ENCODE results near the gene AK8.
"Not testable (repeated sequence)": the region's sequence is repeated elsewhere in the genome, so short reads cannot be mapped to it uniquely, and the experiment has no call there.

AK8 gene

DNA sequence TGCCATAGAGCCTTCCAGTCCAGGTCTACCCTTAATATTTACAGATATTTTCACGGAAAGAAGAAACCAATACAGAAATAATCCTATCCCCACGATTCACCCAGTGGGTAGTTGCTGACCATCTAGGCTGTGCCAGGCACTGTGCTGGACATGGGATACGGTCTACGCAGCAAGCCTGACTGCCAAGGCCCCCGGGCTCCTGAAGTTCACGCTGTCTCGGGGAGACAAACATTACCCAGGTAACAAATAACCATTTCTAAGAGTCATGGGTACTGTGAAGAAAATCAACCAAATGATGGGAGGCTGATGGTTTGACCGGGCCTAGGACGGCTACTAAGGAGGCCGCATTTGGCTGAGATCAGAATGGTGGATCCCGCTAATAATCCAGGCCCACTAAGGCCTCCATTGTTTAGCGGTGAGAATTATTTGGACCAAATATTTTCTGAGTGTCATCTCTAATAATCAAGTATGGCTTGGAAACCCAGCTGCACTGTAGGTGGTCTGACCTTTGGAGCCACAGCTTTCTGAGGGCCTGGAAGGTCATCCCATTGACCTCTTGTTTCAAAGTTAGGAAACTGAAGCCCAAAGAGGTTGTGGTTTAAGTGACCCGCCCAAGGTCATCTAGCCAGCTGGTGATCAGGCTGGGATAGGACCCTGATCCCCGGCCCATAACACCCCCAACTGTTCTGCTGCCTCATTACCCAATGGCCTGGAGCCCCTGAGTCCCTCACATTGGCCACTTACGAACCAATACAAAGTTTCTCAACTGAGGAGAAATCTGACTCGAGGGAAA is 82.4 kb downstream of the AK8 start:
- no peak for DNase-seq

DNA sequence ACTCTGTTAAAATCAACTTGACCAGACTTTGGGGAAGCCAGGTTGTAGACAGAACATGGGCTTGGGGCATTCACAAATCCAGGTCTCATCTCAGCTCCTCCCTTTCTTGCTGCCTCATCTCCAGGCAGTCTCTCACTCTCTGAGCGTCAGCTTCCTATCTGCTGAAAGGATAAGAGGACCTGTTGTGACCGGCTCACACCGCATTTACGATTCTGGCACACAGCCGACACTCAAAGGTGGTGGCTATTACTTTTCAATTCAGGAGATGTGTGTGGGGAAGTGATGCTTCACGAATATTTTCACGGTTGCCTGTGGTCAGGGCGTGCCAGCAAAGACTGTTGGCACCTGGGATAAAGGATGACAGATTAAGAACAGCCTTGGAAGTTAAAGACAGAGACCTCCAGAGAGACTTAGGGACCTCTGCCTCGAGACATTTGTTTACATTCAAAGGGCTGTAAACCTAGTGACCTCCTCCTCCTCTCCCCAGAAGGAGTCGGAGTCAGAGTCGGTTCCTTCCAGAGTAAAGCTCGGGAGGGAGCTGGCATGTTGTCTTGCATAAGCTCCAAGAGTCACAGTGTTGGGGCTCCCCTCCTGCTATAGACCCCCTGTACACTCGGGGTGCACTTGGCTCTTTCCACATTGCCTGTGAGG is 83.2 kb downstream of the AK8 start:
- DNase-seq, result peak; percentile 53

- no peak for DNase-seq
Measured at GRCh38 chr9:132793606-132794580, 84.2 kb downstream of the AK8 start.

DNA sequence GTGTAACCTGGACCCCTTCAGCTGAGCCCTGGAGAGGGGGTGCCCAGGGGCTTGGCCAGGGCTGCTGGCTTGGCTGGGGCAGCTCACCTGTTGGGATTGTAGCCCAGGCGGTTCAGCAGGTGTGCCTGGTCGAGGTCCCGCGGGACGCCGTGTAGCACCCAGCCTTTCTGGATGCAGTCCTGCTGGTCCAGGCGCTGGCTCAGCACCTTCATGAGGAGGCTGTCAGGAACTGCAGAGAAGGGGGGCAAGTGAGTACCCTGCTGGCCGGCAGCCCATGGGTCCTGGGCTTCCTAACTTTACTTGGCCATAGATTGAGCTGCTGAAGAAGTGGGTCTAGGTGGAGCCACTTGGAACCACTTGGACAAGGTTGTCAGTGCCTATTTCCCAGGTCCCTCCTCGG is 85.5 kb downstream of the AK8 start:
- no peak for DNase-seq

- no peak for DNase-seq
Measured at GRCh38 chr9:132791699-132792240, 86.3 kb downstream of the AK8 start.

- no peak for DNase-seq
Measured at GRCh38 chr9:132789719-132790118, 88.4 kb downstream of the AK8 start.

DNA sequence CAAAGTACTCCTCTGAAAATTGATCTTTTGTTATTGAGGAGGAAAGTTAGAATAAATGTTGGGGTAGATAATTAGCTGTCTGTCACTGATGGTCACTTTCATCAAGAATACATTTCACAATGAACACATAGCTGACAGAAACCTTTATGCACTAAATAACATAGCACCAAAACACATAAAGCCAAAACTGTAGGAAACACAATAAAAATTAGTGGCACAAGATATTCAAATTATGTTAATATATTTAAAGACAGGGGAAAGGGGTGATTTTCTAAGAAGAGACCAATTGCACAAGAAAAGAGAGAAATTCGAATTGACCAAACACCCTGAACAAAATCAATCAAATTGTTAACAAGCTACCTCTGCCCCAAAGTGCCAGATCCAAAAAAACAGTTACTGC is 89.7 kb downstream of the AK8 start:
- no peak for DNase-seq

- no peak for DNase-seq
Measured at GRCh38 chr9:132787748-132788159, 90.3 kb downstream of the AK8 start.

DNA sequence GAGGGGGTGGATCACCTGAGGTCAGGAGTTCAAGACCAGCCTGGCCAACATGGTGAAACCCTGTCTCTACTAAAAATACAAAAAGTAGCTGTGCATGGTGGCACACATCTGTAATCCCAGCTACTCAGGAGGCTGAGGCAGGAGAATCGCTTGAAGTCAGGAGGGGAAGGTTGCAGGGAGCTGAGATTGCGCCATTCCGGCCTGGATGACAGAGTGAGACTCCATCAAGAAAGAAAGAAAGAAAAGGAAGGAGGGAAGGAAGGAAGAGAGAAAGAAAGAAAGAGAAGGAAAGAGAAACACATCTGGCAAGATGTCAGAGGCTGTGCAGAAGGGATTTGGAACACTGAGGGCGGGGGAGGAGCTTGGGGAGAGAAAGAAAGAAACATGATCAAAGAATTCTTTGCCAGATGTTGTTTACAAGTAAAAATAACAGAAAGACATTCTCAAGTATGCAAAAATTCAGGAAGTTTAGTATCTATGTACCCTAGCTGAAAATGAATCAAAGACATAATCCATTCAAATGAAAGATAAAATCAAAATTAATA is 93.7 kb downstream of the AK8 start:
- DNase-seq, result no peak

DNA sequence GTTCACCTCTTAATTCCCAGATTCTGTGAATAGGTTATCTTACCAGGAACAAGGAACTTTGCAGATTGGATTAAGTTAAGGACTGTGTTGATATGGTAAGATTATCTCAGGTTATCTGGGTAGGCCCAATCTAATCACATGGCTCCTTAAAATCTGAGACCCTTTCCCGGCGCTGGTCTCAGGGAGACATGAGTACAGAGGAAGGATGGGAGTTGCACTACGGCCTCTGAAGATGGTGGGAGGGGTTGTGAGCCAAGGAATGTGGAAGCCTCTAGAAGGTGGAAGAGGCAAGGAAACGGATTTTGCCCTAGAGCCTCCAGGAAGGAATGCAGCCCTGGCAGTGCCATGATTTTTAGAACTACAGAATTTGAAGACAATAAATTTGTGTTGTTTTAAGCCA is 95.1 kb downstream of the AK8 start:
- DNase-seq, result no peak

- DNase-seq, result no peak
Measured at GRCh38 chr9:132782037-132782436, 96.0 kb downstream of the AK8 start.

DNA sequence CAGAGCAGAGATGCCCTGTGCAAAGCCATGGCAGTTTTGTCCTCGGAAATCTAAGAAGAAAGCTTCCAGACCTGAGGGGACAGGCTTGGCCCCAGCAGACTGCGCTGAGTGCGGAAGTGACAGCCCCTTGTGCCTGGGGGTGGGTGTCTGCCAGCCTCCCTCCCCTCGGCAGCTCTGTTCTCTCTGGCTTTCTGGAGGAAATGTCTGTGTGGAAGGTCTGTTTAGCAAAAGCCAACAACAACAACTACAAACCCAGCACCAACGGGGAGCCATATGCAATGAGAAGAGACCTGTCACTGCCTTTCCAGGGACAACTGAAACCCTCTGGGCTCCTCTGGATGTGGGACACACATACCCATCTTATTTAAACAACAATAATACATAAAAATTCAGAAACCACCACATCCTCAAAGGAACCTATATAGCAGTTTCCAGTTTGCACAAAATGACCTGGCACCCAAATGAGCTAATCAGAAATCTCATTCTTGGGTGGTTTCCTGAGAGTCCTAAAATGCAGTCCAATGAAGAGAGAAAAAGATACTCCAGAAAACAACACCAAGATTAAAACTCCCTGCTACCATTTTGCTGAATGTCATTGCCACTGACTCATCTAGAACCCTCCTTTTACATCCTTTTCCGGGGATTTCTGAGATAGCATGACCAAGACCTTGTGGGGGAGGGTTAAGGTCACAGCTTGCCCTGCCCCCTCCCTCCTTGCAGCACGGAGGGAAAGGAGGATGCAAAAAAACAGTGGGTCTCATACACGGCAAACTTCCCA is 97.7 kb downstream of the AK8 start:
- DNase-seq, result no peak

DNA sequence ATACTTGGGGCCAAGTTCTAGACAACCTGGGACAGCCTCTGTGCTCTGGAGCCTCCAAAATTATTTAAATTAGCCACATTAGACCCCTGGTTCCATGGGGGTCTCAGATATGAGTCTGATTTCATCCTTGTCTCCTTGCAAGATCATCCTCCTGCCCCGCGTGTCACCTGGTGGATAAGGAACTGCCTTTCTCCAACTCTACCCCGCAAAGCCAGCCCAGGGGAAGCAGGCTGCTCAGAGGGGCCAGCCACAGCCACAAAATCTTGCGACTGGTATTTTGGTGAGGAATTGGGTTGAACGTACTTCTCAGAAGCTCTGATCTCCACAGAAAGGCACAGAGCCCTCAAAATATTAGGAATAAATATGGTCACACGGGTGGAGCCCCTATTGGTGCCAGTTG is 101.2 kb downstream of the AK8 start:
- DNase-seq, result no peak

- DNase-seq, result no peak
Measured at GRCh38 chr9:132776268-132776667, 101.8 kb downstream of the AK8 start.

GRCh38 chr9:132775720-132776119 is 102.4 kb downstream of the AK8 start:
- DNase-seq, result no peak

GRCh38 chr9:132774886-132775285 is 103.2 kb downstream of the AK8 start:
- DNase-seq, result no peak

- no peak for DNase-seq
Measured at GRCh38 chr9:132773764-132774339, 104.2 kb downstream of the AK8 start.

DNA sequence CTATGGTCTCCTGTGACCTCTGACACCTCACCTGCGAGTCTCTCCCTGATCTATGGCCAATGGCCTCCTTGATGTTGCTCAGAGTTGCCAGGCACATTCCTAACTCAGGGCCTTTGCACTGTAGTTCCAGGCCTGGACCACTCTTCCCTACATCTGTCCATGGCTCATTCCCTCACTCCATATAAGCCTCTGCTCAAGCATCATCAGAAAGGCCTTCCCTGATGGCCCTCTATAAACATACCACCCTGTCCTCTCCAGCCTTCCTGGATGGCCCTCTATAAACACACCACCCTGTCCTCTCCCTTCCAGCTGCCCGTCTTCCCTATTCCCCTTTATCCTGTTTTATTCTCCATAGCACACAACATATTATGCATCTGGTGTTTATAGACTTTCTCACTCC is 105.0 kb downstream of the AK8 start:
- DNase-seq, result no peak

- DNase-seq, result not testable (repeated sequence)
Measured at GRCh38 chr9:132771752-132772151, 106.3 kb downstream of the AK8 start.

- no peak for DNase-seq
Measured at GRCh38 chr9:132770770-132771310, 107.2 kb downstream of the AK8 start.
